Astrocyte (in vitro differentiated cells and primary cell): ENCODE results near the gene FSD1L.

Source experiments
- CTCF ChIP-seq: IDR thresholded peaks from 2 replicates; pipeline ENCODE4 v1.5.1; 2011; ENCODE audit warnings: low read depth, mild to moderate bottlenecking, inconsistent platforms, low read length, moderate library complexity; ENCODE audit not compliant: insufficient read depth
- EZH2 ChIP-seq: IDR thresholded peaks from 2 replicates; pipeline ENCODE4 v1.6.1; 2012; ENCODE audit warnings: mild to moderate bottlenecking, low read length, inconsistent platforms; ENCODE audit not compliant: insufficient read depth

- no peak for TF ChIP-seq CTCF
- no peak for TF ChIP-seq EZH2
Observed at GRCh38 chr9:105421864-105422263, 26.0 kb upstream of the FSD1L start.
